ENCODE data around the gene CARD10. TPM values are rescaled to one million over a fixed set of nuclear protein-coding genes. Genes with fewer than 3 reads are reported as not detected.
A peak's percentile ranks its signal among the peaks of the same experiment; 100 is the strongest.

The CARD10 gene
- total RNA-seq, 1 donor from 2014 or later, result 2.7 TPM

GRCh38 chr22:37559521-37559900, 40.3 kb upstream of the CARD10 start:
- Mint-ChIP-seq H3K4me3 (ENCODE audit: unreplicated experiment) (peak overlapping the region; percentile 57), H3K4me1 (ENCODE audit: low read depth, unreplicated experiment) (peaks cover 3% of the 10 kb centered on the region), H3K36me3 (ENCODE audit: unreplicated experiment) (no peaks in the 10 kb centered on the region), H3K27ac (ENCODE audit: unreplicated experiment) (no peak overlapping the region), H3K27me3 (ENCODE audit: unreplicated experiment) (peaks cover 14% of the 10 kb centered on the region), H3K9me3 (ENCODE audit: unreplicated experiment) (peaks cover 7% of the 10 kb centered on the region)
- no peak for DNase-seq
- TF ChIP-seq, protein P1, sequence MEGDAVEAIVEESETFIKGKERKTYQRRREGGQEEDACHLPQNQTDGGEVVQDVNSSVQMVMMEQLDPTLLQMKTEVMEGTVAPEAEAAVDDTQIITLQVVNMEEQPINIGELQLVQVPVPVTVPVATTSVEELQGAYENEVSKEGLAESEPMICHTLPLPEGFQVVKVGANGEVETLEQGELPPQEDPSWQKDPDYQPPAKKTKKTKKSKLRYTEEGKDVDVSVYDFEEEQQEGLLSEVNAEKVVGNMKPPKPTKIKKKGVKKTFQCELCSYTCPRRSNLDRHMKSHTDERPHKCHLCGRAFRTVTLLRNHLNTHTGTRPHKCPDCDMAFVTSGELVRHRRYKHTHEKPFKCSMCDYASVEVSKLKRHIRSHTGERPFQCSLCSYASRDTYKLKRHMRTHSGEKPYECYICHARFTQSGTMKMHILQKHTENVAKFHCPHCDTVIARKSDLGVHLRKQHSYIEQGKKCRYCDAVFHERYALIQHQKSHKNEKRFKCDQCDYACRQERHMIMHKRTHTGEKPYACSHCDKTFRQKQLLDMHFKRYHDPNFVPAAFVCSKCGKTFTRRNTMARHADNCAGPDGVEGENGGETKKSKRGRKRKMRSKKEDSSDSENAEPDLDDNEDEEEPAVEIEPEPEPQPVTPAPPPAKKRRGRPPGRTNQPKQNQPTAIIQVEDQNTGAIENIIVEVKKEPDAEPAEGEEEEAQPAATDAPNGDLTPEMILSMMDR (IDR thresholded peaks at IDR 0.05; ENCODE audit: partially characterized antibody, unreplicated experiment), result no peak

DNA sequence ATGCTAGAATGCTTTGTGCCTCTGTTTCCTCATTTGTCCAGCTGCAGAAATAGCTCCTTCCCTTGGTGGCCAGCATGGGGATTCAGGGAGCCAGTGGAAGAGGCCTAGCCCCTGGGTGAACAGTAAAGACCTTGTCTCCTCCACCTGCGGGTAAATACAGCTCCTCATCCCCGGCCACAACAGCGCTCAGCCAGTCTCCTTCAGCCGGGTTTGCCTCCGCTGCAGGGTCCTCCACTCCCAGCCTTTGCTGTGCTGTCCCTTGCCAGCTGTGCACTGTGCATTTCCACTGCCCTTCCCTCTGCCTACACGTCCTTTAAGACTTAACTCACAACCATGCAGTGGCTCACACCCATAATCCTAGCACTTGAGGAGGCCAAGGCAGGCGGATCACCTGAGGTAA, 39.6 kb upstream of the CARD10 start:
- Mint-ChIP-seq H3K36me3 (ENCODE audit: unreplicated experiment) (no peaks in the 10 kb centered on the region), H3K4me1 (ENCODE audit: low read depth, unreplicated experiment) (peaks cover 3% of the 10 kb centered on the region), H3K9me3 (ENCODE audit: unreplicated experiment) (peaks cover 9% of the 10 kb centered on the region), H3K27me3 (ENCODE audit: unreplicated experiment) (peaks cover 16% of the 10 kb centered on the region), H3K4me3 (ENCODE audit: unreplicated experiment) (no peak overlapping the region), H3K27ac (ENCODE audit: unreplicated experiment) (no peak overlapping the region)
- TF ChIP-seq, protein P1 (IDR thresholded peaks at IDR 0.05; ENCODE audit: partially characterized antibody, unreplicated experiment), result no peak
- DNase-seq, result no peak

- peaks cover 6% of the 10 kb centered on the region for H3K4me1 Mint-ChIP-seq (ENCODE audit: low read depth, unreplicated experiment)
- H3K27ac Mint-ChIP-seq (ENCODE audit: unreplicated experiment), result no peak overlapping the region
- H3K4me3 Mint-ChIP-seq (ENCODE audit: unreplicated experiment), result no peak overlapping the region
- no peaks in the 10 kb centered on the region for H3K36me3 Mint-ChIP-seq (ENCODE audit: unreplicated experiment)
- no peak for DNase-seq
- H3K9me3 Mint-ChIP-seq (ENCODE audit: unreplicated experiment), result peaks cover 9% of the 10 kb centered on the region
- TF ChIP-seq, protein P1 (IDR thresholded peaks at IDR 0.05; ENCODE audit: partially characterized antibody, unreplicated experiment), result no peak
- peaks cover 22% of the 10 kb centered on the region for H3K27me3 Mint-ChIP-seq (ENCODE audit: unreplicated experiment)
Measured at GRCh38 chr22:37557321-37558001, 38.2 kb upstream of the CARD10 start.

DNA sequence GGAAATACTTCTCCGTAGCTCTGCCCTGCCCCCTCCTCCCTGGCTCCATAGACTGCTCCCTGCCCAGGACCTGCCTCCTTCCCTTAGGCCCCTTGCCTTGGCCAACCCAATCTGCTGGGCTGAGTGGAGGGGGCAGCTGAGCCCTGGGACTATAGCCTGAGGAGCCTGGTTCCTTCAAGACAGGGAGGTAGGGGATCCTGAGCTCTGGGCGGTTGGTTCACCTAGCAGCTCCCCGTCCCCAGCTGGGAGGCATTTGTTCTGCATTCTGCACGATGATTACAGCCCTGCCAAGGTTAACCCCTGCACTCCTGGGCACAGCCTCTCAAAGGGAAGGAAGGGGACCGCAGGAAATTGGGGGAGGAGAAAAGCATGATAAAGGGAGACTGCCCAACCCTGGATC, 37.5 kb upstream of the CARD10 start:
- Mint-ChIP-seq H3K9me3 (ENCODE audit: unreplicated experiment) (peaks cover 3% of the 10 kb centered on the region), H3K36me3 (ENCODE audit: unreplicated experiment) (no peaks in the 10 kb centered on the region), H3K27ac (ENCODE audit: unreplicated experiment) (no peak overlapping the region), H3K4me1 (ENCODE audit: low read depth, unreplicated experiment) (peaks cover 5% of the 10 kb centered on the region), H3K27me3 (ENCODE audit: unreplicated experiment) (peaks cover 17% of the 10 kb centered on the region), H3K4me3 (ENCODE audit: unreplicated experiment) (no peak overlapping the region)
- no peak for DNase-seq
- TF ChIP-seq, protein P1 (IDR thresholded peaks at IDR 0.05; ENCODE audit: partially characterized antibody, unreplicated experiment), result no peak

- Mint-ChIP-seq H3K4me1 (ENCODE audit: low read depth, unreplicated experiment) (peaks cover 11% of the 10 kb centered on the region), H3K27me3 (ENCODE audit: unreplicated experiment) (peaks cover 16% of the 10 kb centered on the region)
Measured at GRCh38 chr22:37555029-37555428, 35.8 kb upstream of the CARD10 start.

More at GRCh38 chr22:37555029-37555428, 35.8 kb upstream of the CARD10 start:
- H3K36me3 Mint-ChIP-seq (ENCODE audit: unreplicated experiment), result no peaks in the 10 kb centered on the region
- no peak overlapping the region for H3K4me3 Mint-ChIP-seq (ENCODE audit: unreplicated experiment)
- H3K27ac Mint-ChIP-seq (ENCODE audit: unreplicated experiment), result no peak overlapping the region
- H3K9me3 Mint-ChIP-seq (ENCODE audit: unreplicated experiment), result peaks cover 8% of the 10 kb centered on the region
- DNase-seq, result no peak
- TF ChIP-seq, protein P1 (IDR thresholded peaks at IDR 0.05; ENCODE audit: partially characterized antibody, unreplicated experiment), result no peak

All from glutamatergic neuron (in vitro differentiated cells).